ENCODE measurements around the gene NLRP1. TPM values are rescaled to one million over a fixed set of nuclear protein-coding genes. Genes with fewer than 3 reads are reported as not detected.

Gene NLRP1
- total and polyA plus RNA-seq, 12 donors = 6.1 to 88.9 (median 28.5) TPM

GRCh38 chr17:5481451-5481850 lies 102.9 kb downstream of the NLRP1 start:
- Histone ChIP-seq H3K4me1 (replicated peaks in 1 of 2) (peaks cover 0 to 15% of the 10 kb centered on the region in 2 donors), H3K4me3 (no peak overlapping the region), H3K36me3 (replicated peaks in 1 of 2) (peaks cover 0 to 53% of the 10 kb centered on the region in 2 donors), H3K9me3 (replicated peaks in 1 of 3) (no peaks in the 10 kb centered on the region), H3K27me3 (no peaks in the 10 kb centered on the region), H3K27ac (peak overlapping the region in 1 of 5 donors; percentile 23)
- 52 to 79% (median 57%) methylated on average over 4 of the region's 4 CpGs for WGBS, 4 donors
- intact Hi-C loops (cut with DNase I) = no loop called here
- TF ChIP-seq CTCF (IDR thresholded peaks at IDR 0.05) (no peak), POLR2A (IDR thresholded peaks at IDR 0.05) (no peak)
- peak in 4 of 7 donors; percentile 37 to 46 (median 42) for DNase-seq

- Histone ChIP-seq H3K9me3 (replicated peaks in 1 of 3) (no peaks in the 10 kb centered on the region), H3K4me1 (replicated peaks in 1 of 2) (peaks cover 0 to 15% of the 10 kb centered on the region in 2 donors), H3K27me3 (no peaks in the 10 kb centered on the region), H3K36me3 (replicated peaks in 1 of 2) (peaks cover 0 to 58% of the 10 kb centered on the region in 2 donors), H3K4me3 (no peak overlapping the region), H3K27ac (peak overlapping the region in 2 of 5 donors; percentile 3 to 8)
- intact Hi-C loops (cut with DNase I) = no loop called here
- 55 to 61% (median 56%) methylated on average over 6 of the region's 6 CpGs for WGBS, 4 donors
- TF ChIP-seq CTCF (IDR thresholded peaks at IDR 0.05) (no peak), POLR2A (IDR thresholded peaks at IDR 0.05) (no peak)
- no peak for DNase-seq
Observed at GRCh38 chr17:5480962-5481361, 103.3 kb downstream of the NLRP1 start.

- Histone ChIP-seq H3K4me3 (no peak overlapping the region), H3K36me3 (replicated peaks in 1 of 2) (peaks cover 0 to 71% of the 10 kb centered on the region in 2 donors), H3K27me3 (no peaks in the 10 kb centered on the region), H3K27ac (no peak overlapping the region), H3K9me3 (replicated peaks in 1 of 3) (no peaks in the 10 kb centered on the region), H3K4me1 (replicated peaks in 1 of 2) (peaks cover 0 to 6% of the 10 kb centered on the region in 2 donors)
- DNase-seq = no peak
- TF ChIP-seq POLR2A (IDR thresholded peaks at IDR 0.05) (no peak), CTCF (IDR thresholded peaks at IDR 0.05) (no peak)
- WGBS, 4 donors = 90 to 94% (median 93%) methylated on average over 4 of the region's 4 CpGs
- intact Hi-C loops (cut with DNase I) = no loop called here
Observed at GRCh38 chr17:5478992-5479391, 105.3 kb downstream of the NLRP1 start.

GRCh38 chr17:5473906-5474305 lies 110.4 kb downstream of the NLRP1 start:
- H3K36me3 ChIP-seq (replicated peaks in 1 of 2) = peaks cover 0 to 68% of the 10 kb centered on the region in 2 donors
- WGBS, 4 donors = 89 to 94% (median 92%) methylated on average over 2 of the region's 2 CpGs

More at GRCh38 chr17:5473906-5474305, 110.4 kb downstream of the NLRP1 start:
- Histone ChIP-seq H3K9me3 (replicated peaks in 1 of 3) (no peaks in the 10 kb centered on the region), H3K27me3 (no peaks in the 10 kb centered on the region), H3K4me1 (replicated peaks in 1 of 2) (peaks cover 0 to 6% of the 10 kb centered on the region in 2 donors), H3K4me3 (no peak overlapping the region), H3K27ac (no peak overlapping the region)
- TF ChIP-seq CTCF (IDR thresholded peaks at IDR 0.05) (no peak), POLR2A (IDR thresholded peaks at IDR 0.05) (no peak)
- intact Hi-C loops (cut with DNase I) = no loop called here
- no peak for DNase-seq

Measured in adrenal gland (tissue), 12 donors.